Esophagus muscularis mucosa (tissue), 4 donors: ENCODE measurements around the gene EPHA4.

Experiments used
- EP300 ChIP-seq: sonication (generic); formaldehyde crosslinking; IDR thresholded peaks from one replicate; pipeline ENCODE4 v1.6.1; 2017; ENCODE audit warnings: antibody characterized with exemption
- POLR2A ChIP-seq: fragments of 450-650 bp; IDR thresholded peaks from one replicate; pipeline ENCODE4 v1.6.1; 2017; ENCODE audit warnings: antibody characterized with exemption, moderate library complexity, mild to moderate bottlenecking, low read depth
- TF ChIP-seq, protein P1 (sequence below), 3 experiments: fragments of 200-600 bp in 2 of 3; fragments of 450-650 bp in 1 of 3; sonication (generic) in 2 of 3; IDR thresholded peaks; one replicate each; pipeline ENCODE4 v1.5.1; 2017 to 2019; ENCODE audit warnings: antibody characterized with exemption in 3 of 3, mild to moderate bottlenecking in 2 of 3, moderate library complexity in 1 of 3

GRCh38 chr2:221448057-221448843, 123.9 kb downstream of the EPHA4 start:
- TF ChIP-seq EP300 (no peak), POLR2A (no peak)
- TF ChIP-seq, protein P1, sequence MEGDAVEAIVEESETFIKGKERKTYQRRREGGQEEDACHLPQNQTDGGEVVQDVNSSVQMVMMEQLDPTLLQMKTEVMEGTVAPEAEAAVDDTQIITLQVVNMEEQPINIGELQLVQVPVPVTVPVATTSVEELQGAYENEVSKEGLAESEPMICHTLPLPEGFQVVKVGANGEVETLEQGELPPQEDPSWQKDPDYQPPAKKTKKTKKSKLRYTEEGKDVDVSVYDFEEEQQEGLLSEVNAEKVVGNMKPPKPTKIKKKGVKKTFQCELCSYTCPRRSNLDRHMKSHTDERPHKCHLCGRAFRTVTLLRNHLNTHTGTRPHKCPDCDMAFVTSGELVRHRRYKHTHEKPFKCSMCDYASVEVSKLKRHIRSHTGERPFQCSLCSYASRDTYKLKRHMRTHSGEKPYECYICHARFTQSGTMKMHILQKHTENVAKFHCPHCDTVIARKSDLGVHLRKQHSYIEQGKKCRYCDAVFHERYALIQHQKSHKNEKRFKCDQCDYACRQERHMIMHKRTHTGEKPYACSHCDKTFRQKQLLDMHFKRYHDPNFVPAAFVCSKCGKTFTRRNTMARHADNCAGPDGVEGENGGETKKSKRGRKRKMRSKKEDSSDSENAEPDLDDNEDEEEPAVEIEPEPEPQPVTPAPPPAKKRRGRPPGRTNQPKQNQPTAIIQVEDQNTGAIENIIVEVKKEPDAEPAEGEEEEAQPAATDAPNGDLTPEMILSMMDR (IDR thresholded peaks at IDR 0.05): no peak
